HL-60 (cell line): Measurements from ENCODE around the gene KLHL18.

Experiments
- DNase-seq, 2 experiments: peaks; one replicate each; pipeline ENCODE4 v3.0.0-alpha.2; 2010 to 2020; ENCODE audit warnings: low read depth in 1 of 2, low spot score in 1 of 2
- H3K27ac ChIP-seq: fragments of 250-450 bp; sonication (Bioruptor Pico); replicated peaks from 2 replicates; pipeline ENCODE4 v1.5.1; 2020; ENCODE audit warnings: mild to moderate bottlenecking, moderate library complexity
- H3K27me3 ChIP-seq: fragments of 250-450 bp; sonication (Bioruptor Pico); 2 replicates; pipeline ENCODE4 v1.5.1; 2021; ENCODE audit warnings: mild to moderate bottlenecking, moderate library complexity; ENCODE audit not compliant: insufficient read depth, poor library complexity, severe bottlenecking
- H3K4me3 ChIP-seq: replicated peaks from 2 replicates; pipeline ENCODE4 v1.5.1; 2011; ENCODE audit warnings: mild to moderate bottlenecking, control low read depth, low read length; ENCODE audit not compliant: insufficient read depth
- GABPA ChIP-seq: IDR thresholded peaks from 2 replicates; pipeline ENCODE4 v1.6.1; 2012; ENCODE audit warnings: low read depth
- POLR2AphosphoS5 ChIP-seq: IDR thresholded peaks from 2 replicates; pipeline ENCODE4 v1.6.1; 2012; ENCODE audit warnings: low read depth
- REST ChIP-seq: IDR thresholded peaks from 2 replicates; pipeline ENCODE4 v1.6.1; 2012; ENCODE audit warnings: low read depth; ENCODE audit not compliant: insufficient replicate concordance
- SPI1 ChIP-seq: IDR thresholded peaks from 2 replicates; pipeline ENCODE4 v1.6.1; 2012; ENCODE audit warnings: low read depth, mild to moderate bottlenecking, borderline replicate concordance
- TF ChIP-seq, protein P1 (sequence below): IDR thresholded peaks from one replicate; pipeline ENCODE4 v1.5.1; 2011; ENCODE audit warnings: low read length, control low read depth, inconsistent platforms; ENCODE audit not compliant: insufficient read depth

Gene KLHL18

DNA sequence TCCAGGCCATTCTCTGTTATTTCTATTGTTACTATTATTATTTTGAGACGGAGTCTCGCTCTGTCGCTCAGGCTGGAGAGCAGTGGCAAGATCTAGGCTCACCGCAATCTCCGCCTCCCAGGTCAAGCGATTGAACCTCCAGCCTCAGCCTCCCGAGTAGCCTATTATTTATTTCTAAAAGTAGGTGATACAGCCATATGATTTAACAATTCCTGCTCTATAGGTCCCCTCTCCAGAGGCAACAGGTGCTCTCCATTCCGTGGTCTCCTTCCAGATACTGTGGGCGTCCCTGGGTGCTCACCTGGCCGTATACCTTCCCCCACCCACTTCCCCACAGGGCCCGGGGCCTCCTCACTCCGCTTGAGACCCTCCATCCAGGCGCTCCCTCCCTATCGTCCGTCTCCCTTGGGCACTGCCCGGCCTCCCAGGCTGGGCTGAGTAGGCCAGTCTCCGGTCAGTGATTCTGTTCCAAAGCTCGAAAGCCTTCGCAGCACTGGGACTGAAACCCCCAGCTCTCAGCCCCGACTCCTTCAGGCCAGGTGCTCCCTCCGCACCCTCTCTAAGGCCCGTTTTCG, 97.4 kb downstream of the KLHL18 start:
- TF ChIP-seq GABPA (no peak), REST (peak; percentile 43)
- Histone ChIP-seq H3K27me3 (no peaks in the 10 kb centered on the region), H3K4me3 (peak overlapping the region; percentile 87), H3K27ac (peak overlapping the region; percentile 74)
- DNase-seq = no peak

- peak; percentile 96 to 99 for DNase-seq
- Histone ChIP-seq H3K27ac (peak within 1 kb of the TSS; percentile 74), H3K27me3 (no peaks in the 10 kb centered on the region), H3K4me3 (peak within 1 kb of the TSS; percentile 87)
- TF ChIP-seq GABPA = peak; percentile 70; the same call in 1 of the 2 replicates
- TF ChIP-seq SPI1 = no peak
- TF ChIP-seq, protein P1, sequence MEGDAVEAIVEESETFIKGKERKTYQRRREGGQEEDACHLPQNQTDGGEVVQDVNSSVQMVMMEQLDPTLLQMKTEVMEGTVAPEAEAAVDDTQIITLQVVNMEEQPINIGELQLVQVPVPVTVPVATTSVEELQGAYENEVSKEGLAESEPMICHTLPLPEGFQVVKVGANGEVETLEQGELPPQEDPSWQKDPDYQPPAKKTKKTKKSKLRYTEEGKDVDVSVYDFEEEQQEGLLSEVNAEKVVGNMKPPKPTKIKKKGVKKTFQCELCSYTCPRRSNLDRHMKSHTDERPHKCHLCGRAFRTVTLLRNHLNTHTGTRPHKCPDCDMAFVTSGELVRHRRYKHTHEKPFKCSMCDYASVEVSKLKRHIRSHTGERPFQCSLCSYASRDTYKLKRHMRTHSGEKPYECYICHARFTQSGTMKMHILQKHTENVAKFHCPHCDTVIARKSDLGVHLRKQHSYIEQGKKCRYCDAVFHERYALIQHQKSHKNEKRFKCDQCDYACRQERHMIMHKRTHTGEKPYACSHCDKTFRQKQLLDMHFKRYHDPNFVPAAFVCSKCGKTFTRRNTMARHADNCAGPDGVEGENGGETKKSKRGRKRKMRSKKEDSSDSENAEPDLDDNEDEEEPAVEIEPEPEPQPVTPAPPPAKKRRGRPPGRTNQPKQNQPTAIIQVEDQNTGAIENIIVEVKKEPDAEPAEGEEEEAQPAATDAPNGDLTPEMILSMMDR = no peak
- TF ChIP-seq REST = peak; percentile 43
- TF ChIP-seq POLR2AphosphoS5 = peak; percentile 76
These were observed 98.0 kb downstream of the KLHL18 start, which contains the start of gene PTPN23 for GRCh38 chr3:47380601-47381316. Gene PTPN23 (plus strand): TSS chr3:47381021. CDS start chr3:47381097, 76 bp downstream.

DNA sequence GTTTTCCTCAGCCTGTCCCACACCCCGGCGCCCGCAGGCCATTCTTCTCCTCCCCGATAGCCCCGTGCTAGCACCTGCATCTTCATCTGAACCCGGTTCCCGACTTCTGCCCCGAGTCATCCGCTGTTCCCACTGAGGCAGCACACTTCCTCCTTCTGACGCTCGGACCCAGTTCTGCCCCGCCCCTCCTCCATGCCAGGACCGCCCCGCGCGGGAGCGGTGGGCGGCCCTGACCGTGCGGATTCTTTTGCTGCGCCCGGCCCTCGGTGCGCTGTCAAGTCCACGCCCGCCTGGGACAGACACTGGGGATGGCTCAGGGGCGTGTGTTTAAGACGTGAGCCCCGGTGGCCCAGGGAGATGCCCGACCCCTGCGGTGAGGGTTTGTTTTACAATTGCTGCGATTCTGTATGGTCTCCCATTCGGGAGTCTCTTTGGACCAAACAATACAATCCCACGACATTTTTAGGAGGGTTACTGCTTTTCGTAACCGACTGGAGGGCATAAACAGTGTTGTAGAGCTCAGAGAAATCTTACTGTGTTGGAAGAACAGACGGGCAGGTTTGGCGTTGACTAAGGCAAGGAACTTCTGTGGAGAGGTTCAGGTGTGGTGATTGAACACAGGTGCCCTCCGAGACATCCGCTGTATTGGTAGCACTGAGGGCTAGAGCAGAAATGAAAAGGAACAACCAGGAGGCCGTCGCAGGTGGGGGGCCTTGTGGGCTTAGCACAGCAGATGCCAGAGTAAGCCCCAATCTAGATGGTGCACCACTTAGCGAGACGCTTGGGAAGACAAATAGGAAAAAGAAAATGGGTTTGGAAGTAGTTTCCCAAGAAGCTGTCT, 98.8 kb downstream of the KLHL18 start:
- TF ChIP-seq SPI1 = peak; percentile 93
- peak; percentile 5; the same call in 1 of the 2 replicates for TF ChIP-seq POLR2AphosphoS5
- TF ChIP-seq REST = no peak
- TF ChIP-seq, protein P1 = no peak
- TF ChIP-seq GABPA = 0 out of 2 replicates have a peak, but pooled peaks have one; percentile 4
- Histone ChIP-seq H3K27ac (peak overlapping the region; percentile 74), H3K4me3 (peak overlapping the region; percentile 87), H3K27me3 (no peaks in the 10 kb centered on the region)
- DNase-seq = peak; percentile 85 to 88
